Measurements from ENCODE around the gene TNXB.
"Not testable (repeated sequence)": the region's sequence is repeated elsewhere in the genome, so short reads cannot be mapped to it uniquely, and the experiment has no call there.

Gene TNXB

DNA sequence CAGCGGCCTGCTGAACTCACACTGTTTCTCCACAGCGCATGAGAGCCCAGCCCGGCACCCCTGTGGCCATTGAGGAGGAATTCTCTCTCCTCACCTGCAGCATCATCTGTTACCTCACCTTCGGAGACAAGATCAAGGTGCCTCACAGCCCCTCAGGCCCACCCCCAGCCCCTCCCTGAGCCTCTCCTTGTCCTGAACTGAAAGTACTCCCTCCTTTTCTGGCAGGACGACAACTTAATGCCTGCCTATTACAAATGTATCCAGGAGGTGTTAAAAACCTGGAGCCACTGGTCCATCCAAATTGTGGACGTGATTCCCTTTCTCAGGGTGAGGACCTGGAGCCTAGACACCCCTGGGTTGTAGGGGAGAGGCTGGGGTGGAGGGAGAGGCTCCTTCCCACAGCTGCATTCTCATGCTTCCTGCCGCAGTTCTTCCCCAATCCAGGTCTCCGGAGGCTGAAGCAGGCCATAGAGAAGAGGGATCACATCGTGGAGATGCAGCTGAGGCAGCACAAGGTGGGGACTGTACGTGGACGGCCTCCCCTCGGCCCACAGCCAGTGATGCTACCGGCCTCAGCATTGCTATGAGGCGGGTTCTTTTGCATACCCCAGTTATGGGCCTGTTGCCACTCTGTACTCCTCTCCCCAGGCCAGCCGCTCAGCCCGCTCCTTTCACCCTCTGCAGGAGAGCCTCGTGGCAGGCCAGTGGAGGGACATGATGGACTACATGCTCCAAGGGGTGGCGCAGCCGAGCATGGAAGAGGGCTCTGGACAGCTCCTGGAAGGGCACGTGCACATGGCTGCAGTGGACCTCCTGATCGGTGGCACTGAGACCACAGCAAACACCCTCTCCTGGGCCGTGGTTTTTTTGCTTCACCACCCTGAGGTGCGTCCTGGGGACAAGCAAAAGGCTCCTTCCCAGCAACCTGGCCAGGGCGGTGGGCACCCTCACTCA is 69.5 kb downstream of the TNXB start:
- not testable (repeated sequence) for DNase-seq (ENCODE audit: low read depth in 3 of 3)

DNA sequence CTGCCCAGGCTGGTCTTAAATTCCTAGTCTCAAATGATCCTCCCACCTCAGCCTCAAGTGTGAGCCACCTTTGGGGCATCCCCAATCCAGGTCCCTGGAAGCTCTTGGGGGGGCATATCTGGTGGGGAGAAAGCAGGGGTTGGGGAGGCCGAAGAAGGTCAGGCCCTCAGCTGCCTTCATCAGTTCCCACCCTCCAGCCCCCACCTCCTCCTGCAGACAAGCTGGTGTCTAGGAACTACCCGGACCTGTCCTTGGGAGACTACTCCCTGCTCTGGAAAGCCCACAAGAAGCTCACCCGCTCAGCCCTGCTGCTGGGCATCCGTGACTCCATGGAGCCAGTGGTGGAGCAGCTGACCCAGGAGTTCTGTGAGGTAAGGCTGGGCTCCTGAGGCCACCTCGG is 70.3 kb downstream of the TNXB start:
- not testable (repeated sequence) for DNase-seq (ENCODE audit: low read depth in 3 of 3)

DNA sequence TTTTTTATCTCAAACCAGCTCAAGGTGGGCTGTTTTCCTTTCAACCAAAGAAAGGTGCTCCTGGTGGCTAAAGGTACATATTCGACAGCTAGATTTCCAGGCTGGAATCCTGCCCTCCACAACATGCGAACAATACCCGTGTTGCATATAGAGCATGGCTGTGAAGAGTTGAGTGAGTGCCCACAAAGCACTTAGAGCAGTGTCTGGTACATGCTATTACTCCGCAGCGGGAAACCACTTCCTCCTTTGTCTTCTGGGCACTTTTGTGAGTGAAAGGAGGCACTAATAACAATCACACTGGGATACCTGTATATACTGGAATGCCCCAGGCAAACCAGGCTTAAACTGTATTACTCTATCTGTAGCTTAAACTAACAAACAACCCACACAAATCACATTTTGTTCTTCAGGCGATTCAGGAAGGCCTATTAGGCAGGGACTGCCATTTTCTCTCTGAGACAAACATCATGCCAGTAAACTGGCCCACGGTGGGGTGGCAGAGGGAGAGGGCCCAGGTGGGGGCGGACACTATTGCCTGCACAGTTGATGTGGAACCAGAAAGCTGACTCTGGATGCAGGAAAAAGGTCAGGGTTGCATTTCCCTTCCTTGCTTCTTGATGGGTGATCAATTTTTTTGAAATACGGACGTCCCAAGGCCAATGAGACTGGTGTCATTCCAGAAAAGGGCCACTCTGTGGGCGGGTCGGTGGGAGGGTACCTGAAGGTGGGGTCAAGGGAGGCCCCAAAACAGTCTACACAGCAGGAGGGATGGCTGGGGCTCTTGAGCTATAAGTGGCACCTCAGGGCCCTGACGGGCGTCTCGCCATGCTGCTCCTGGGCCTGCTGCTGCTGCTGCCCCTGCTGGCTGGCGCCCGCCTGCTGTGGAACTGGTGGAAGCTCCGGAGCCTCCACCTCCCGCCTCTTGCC is 71.3 kb downstream of the TNXB start, which contains the start of gene CYP21A2:
TSS of gene CYP21A2 (plus strand) at position 818 of the 927 bp plus-strand sequence. CDS start at position 826, 8 bp downstream.
- not testable (repeated sequence) for DNase-seq (ENCODE audit: low read depth in 3 of 3)

DNA sequence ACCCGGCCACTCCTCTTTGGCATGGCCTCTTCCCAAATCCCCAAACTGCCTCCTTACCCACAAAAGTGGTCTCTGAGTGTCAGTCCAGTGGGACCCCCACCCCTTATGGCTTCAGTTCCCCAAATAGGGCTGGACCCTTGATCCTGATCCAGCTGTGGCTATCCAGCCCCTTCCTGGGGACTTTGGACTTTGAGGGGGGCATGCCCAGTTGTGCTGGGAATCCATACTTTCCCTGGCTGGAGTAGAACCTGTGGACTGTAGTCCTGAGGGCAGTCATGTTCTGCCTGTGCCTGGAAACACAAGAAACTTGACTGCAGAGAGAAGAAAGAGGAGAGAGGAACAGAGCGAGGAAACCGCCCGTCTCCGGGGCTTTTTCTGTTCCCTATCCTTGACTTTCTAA is 72.0 kb downstream of the TNXB start:
- not testable (repeated sequence) for DNase-seq (ENCODE audit: low read depth in 3 of 3)

DNA sequence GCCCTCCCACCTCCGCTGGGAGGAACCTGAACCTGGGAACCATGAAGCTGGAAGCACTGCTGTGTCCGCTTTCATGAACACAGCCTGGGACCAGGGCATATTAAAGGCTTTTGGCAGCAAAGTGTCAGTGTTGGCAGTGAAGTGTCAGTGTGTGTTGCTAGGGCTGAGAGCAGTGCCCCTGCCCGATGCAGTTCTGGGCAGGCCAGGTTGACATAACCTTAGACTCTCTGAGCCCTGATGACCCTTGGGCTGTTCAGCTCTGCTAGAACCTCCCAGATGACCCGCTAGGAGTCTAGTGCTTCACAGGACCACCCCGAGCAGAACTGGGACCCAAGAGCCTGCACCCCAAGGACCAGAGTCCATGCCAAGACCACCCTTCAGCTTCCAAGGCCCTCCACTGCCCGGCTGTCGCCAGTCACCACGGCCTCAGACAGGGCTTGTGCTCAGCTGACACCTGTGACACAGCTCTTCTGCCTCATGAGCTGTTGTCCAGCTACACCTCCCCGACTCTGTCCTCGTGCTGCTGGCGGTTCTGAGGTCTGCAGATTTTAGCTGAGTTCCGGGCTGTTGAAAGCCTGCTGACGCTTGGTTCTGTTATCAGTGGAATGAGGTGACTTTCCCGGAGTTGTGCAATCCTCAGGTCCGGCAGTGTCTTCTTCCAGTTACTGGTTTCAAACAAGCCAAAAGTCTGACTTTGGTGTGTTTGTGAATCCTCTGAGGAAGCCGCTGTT is 73.7 kb downstream of the TNXB start:
- not testable (repeated sequence) for DNase-seq (ENCODE audit: low read depth in 3 of 3)

DNA sequence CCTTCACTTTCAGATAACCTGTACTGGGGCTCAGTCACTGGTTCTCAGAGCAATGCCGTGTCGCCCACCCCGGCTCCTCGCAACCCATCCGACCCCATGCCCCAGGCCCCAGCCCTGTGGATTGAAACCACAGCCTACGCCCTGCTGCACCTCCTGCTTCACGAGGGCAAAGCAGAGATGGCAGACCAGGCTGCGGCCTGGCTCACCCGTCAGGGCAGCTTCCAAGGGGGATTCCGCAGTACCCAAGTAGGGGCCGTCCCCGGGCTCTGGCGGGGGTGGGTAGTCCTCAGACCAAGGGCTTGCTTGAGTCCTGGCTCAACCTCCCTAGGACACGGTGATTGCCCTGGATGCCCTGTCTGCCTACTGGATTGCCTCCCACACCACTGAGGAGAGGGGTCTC is 79.6 kb downstream of the TNXB start:
- not testable (repeated sequence) for DNase-seq (ENCODE audit: low read depth in 3 of 3)

DNA sequence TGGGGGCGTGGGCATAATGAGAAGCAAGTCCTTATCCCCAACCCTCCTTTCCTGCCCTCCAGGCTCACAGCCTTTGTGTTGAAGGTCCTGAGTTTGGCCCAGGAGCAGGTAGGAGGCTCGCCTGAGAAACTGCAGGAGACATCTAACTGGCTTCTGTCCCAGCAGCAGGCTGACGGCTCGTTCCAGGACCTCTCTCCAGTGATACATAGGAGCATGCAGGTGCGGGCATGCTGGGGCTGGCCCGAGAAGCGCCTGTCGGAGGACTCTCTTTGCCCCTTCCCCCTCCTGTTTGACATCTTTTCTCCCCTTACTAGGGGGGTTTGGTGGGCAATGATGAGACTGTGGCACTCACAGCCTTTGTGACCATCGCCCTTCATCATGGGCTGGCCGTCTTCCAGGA is 80.5 kb downstream of the TNXB start:
- DNase-seq (ENCODE audit: low read depth in 3 of 3): not testable (repeated sequence)

DNA sequence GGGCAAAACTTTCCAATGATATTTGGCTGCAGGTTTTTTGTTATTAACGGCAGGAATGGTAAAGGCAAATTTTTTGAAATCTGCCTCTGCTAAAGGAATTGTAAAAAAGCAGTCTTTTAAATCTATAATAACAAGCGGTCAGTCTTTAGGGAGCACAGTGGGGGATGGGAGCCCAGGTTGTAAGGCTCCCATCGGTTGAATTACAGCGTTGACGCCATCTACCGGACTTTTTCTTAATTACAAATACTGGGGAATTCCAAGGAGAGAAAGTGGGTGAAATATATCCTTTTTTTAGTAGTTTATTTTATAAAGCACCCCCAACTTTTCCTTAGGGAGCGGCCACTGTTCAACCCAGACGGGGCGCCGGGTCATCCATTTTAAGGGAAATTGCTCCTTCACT is 87.0 kb downstream of the TNXB start:
- DNase-seq (ENCODE audit: low read depth in 3 of 3): not testable (repeated sequence)

DNA sequence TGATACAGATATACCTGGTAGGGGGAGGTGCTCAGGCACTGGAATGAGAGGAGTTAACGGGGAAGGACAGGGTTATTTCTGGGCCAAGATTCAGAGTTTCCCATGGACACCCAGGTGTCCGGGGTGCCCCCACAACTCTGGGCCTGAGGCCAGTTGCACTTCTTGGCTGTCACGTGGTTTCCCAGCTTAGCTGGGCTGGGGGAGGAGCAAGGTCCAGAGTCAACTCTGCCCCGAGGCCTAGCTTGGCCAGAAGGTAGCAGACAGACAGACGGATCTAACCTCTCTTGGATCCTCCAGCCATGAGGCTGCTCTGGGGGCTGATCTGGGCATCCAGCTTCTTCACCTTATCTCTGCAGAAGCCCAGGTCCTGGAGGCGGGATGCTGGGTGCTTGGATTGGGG is 94.6 kb downstream of the TNXB start, which contains the start of gene C4B:
TSS of gene C4B (plus strand) at position 249 of the 400 bp plus-strand sequence. CDS start at position 300, 51 bp downstream.
- not testable (repeated sequence) for DNase-seq (ENCODE audit: low read depth in 3 of 3)

DNA sequence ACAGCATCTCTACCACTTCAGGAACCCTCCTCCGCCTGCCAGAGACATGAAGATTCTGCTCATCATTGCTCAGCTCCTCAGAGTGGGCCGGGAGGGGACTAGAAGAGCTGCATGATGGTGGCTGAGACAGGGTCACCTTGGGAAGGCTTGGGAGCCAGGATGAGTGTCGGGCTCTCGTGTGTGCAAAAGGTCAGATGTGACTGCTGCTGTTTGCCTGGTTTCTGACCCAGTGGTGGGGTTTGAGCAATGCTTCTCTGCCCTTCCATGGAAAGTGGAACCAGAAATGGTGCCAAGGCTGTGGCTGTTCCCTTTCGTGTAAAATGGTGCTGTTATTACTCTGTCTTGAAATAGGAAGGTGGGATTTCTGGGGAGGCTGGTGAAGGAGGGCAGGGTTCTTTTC is 95.4 kb downstream of the TNXB start:
- DNase-seq (ENCODE audit: low read depth in 3 of 3): not testable (repeated sequence)

DNA sequence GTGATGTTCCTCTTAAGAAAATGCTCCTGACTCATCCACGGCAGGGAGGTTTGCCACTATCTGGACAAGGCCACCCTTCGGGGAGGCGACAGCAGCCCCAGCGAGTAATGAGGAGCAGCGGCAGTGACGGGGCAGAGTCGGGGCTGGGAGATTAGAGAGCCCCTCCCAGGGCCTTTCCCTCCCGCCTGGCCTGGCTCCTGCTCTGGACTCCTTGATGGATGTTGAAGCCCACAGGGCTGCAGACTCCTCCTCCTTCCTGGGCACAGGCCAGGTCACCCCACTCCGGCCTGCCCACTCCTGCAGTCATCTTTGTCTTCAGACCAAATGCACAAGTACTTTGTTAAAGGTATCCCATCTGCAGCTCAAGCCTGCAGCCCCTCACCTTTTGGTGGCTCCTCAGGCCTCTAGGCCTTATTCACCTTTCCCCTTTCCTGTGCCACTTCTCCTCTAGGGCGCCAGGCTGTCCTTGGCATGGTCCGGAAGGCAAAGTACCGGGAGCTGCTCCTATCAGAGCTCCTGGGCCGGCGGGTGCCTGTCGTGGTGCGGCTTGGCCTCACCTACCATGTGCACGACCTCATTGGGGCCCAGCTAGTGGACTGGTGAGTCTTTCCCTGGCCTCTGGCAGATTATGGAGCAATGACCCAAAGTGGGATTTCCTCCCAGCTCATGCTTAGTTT is 96.1 kb downstream of the TNXB start:
- not testable (repeated sequence) for DNase-seq (ENCODE audit: low read depth in 3 of 3)

DNA sequence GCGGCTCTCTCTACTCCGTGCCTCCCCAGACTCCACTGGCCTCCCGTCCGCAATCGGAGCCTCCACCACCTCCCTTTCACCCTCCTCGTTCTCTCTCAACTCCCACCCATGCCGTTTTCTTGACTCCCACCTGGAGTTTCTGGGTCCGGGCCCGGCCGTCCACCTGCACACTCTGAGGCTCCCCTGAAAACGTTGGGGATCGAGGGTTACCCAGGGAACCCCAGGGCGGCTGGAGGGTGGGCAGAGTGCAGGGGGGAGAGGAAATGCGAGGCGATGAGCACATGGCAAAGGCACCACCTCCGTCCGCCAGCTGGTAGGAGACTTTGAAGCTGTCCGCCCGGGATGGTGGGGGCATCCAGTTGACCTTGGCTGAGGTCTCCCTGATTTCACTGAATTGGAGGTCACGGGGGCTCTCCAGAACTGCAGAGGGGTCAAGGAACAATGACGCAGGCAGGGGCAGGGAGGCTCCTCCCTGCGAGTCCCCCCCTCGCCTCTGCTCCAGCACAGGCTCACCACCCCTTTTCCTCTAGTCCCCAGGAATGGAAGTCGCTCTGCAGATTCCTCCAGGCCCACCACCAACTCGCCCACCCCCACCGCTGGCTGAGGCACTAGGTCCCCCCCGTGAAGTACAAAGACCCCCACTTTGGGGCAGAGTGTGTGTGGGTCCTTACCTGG is 98.1 kb downstream of the TNXB start:
- DNase-seq (ENCODE audit: low read depth in 3 of 3): not testable (repeated sequence)

DNA sequence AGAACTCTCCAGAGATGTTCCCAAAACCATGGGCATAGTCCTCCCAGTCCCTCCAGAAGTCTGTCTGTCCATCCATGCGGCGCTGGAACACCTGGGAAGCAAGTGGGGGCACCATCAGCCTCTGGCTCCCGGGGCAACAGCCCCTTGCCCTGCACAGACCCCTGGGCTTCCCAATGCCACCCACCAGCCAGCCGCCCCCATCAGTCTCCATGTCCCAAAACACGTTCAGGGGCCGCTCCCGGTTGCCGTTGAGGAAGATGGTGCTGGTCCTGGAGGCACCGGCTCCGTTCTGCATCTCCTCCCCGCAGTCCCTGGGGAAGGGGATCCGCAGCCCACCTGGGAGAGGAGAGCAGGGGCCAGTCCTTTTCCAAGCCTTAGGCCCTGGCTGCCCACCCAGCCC is 99.6 kb downstream of the TNXB start:
- DNase-seq (ENCODE audit: low read depth in 3 of 3): not testable (repeated sequence)

DNA sequence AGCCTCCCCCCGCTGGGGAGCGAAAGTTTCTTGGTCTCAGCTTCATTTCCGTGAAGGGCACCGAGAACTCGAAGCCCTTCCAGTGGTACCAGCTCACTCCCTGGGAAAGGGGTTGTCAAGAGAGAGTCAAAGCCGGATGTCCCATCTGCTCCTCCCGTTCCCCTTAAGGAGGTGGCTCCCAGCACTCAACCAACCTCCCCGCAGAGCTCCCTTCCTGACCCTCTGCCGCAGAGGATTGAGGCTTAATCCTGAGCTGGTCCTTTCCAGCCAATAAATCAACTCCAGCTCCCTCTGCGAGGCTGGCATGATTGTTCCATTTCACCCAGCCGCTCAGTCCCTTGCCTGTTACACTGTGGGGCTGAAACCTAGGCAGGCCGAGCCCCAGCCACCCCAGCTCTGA is 100.5 kb downstream of the TNXB start:
- not testable (repeated sequence) for DNase-seq (ENCODE audit: low read depth in 3 of 3)

DNA sequence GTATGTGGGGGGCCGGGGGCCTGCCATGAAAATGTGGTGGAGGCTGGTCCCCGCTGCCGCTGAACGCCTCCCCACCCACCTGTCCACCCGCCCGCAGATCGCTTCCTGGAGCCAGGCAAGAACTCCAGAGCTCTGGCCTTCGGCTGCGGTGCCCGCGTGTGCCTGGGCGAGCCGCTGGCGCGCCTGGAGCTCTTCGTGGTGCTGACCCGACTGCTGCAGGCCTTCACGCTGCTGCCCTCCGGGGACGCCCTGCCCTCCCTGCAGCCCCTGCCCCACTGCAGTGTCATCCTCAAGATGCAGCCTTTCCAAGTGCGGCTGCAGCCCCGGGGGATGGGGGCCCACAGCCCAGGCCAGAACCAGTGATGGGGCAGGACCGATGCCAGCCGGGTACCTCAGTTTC is 101.1 kb downstream of the TNXB start:
- DNase-seq (ENCODE audit: low read depth in 3 of 3): not testable (repeated sequence)

DNA sequence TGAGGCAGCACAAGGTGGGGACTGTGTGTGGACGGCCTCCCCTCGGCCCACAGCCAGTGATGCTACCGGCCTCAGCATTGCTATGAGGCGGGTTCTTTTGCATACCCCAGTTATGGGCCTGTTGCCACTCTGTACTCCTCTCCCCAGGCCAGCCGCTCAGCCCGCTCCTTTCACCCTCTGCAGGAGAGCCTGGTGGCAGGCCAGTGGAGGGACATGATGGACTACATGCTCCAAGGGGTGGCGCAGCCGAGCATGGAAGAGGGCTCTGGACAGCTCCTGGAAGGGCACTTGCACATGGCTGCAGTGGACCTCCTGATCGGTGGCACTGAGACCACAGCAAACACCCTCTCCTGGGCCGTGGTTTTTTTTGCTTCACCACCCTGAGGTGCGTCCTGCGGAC is 102.1 kb downstream of the TNXB start:
- DNase-seq (ENCODE audit: low read depth in 3 of 3): not testable (repeated sequence)

DNA sequence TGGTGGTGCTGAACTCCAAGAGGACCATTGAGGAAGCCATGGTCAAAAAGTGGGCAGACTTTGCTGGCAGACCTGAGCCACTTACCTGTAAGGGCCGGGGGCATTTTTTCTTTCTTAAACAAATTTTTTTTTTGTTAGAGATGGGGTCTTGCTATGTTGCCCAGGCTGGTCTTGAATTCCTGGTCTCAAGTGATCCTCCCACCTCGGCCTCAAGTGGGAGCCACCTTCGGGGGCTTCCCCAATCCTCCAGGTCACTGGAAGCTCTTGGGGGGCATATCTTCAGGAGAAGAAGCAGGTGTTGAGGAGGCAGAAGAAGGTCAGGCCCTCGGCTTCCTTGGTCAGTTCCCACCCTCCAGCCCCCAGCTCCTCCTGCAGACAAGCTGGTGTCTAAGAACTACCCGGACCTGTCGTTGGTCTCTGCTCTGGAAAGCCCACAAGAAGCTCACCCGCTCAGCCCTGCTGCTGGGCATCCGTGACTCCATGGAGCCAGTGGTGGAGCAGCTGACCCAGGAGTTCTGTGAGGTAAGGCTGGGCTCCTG is 103.1 kb downstream of the TNXB start:
- not testable (repeated sequence) for DNase-seq (ENCODE audit: low read depth in 3 of 3)

DNA sequence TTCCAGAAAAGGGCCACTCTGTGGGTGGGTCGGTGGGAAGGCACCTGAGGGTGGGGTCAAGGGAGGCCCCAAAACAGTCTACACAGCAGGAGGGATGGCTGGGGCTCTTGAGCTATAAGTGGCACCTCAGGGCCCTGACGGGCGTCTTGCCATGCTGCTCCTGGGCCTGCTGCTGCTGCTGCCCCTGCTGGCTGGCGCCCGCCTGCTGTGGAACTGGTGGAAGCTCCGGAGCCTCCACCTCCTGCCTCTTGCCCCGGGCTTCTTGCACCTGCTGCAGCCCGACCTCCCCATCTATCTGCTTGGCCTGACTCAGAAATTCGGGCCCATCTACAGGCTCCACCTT is 103.6 kb downstream of the TNXB start:
- DNase-seq (ENCODE audit: low read depth in 3 of 3): not testable (repeated sequence)

DNA sequence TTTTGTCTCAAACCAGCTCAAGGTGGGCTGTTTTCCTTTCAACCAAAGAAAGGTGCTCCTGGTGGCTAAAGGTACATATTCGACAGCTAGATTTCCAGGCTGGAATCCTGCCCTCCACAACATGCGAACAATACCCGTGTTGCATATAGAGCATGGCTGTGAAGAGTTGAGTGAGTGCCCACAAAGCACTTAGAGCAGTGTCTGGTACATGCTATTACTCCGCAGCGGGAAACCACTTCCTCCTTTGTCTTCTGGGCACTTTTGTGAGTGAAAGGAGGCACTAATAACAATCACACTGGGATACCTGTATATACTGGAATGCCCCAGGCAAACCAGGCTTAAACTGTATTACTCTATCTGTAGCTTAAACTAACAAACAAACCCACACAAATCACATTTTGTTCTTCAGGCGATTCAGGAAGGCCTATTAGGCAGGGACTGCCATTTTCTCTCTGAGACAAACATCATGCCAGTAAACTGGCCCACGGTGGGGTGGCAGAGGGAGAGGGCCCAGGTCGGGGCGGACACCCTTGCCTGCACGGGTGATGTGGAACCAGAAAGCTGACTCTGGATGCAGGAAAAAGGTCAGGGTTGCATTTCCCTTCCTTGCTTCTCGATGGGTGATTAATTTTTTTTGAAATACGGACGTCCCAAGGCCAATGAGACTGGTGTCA is 104.1 kb downstream of the TNXB start:
- DNase-seq (ENCODE audit: low read depth in 3 of 3): not testable (repeated sequence)
